ENCODE measurements around the gene F8.

DNA sequence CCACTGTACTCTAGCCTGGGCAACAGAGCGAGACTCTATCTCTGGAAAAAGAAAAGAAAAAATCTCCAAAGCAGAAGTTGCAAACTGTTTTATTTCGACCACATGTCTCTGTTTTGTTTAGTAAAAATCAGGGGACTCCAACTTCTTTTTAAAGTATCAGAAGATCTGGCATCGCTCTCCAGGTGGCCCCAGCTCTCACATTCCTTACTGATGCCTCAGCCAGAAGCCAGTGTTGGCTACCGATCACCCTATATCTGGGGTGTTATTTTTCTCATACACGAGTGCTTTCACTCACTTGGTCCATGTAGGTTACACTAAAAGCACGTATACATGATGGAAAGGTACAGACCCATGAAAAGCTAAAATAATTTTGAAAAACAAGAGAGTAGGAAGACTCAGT, 225.5 kb downstream of the F8 start:
- TF ChIP-seq POLR2AphosphoS5 (IDR thresholded peaks at IDR 0.05; ENCODE audit: low read depth, low read length): no peak
- TF ChIP-seq TAF1 (IDR thresholded peaks at IDR 0.05; ENCODE audit: borderline replicate concordance, insufficient read depth, low read length): no peak
- TF ChIP-seq, protein P1, sequence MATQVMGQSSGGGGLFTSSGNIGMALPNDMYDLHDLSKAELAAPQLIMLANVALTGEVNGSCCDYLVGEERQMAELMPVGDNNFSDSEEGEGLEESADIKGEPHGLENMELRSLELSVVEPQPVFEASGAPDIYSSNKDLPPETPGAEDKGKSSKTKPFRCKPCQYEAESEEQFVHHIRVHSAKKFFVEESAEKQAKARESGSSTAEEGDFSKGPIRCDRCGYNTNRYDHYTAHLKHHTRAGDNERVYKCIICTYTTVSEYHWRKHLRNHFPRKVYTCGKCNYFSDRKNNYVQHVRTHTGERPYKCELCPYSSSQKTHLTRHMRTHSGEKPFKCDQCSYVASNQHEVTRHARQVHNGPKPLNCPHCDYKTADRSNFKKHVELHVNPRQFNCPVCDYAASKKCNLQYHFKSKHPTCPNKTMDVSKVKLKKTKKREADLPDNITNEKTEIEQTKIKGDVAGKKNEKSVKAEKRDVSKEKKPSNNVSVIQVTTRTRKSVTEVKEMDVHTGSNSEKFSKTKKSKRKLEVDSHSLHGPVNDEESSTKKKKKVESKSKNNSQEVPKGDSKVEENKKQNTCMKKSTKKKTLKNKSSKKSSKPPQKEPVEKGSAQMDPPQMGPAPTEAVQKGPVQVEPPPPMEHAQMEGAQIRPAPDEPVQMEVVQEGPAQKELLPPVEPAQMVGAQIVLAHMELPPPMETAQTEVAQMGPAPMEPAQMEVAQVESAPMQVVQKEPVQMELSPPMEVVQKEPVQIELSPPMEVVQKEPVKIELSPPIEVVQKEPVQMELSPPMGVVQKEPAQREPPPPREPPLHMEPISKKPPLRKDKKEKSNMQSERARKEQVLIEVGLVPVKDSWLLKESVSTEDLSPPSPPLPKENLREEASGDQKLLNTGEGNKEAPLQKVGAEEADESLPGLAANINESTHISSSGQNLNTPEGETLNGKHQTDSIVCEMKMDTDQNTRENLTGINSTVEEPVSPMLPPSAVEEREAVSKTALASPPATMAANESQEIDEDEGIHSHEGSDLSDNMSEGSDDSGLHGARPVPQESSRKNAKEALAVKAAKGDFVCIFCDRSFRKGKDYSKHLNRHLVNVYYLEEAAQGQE (IDR thresholded peaks at IDR 0.05; ENCODE audit: insufficient read depth in 1 of 2, low read depth in 2 of 2, low read length in 2 of 2): no peak
